Osteocyte (in vitro differentiated cells): ENCODE results near the gene RAB19. TPM values are rescaled to one million over a fixed set of nuclear protein-coding genes. Genes with fewer than 3 reads are reported as not detected.

ENCODE experiments used
- DNase-seq: peaks from one replicate; pipeline ENCODE4 v3.0.0; 2021; ENCODE audit warnings: mixed read lengths; ENCODE audit not compliant: unreplicated experiment; ENCODE audit errors: extremely low spot score
- H3K27ac Mint-ChIP-seq: one replicate; pipeline ENCODE4 v1.8.0; 2021; ENCODE audit warnings: mild to moderate bottlenecking, mixed read lengths; ENCODE audit not compliant: unreplicated experiment
- H3K27me3 Mint-ChIP-seq: one replicate; pipeline ENCODE4 v1.8.0; 2021; ENCODE audit warnings: mixed read lengths; ENCODE audit not compliant: unreplicated experiment
- H3K36me3 Mint-ChIP-seq: one replicate; pipeline ENCODE4 v1.8.0; 2021; ENCODE audit warnings: mixed read lengths; ENCODE audit not compliant: unreplicated experiment
- H3K4me1 Mint-ChIP-seq: one replicate; pipeline ENCODE4 v1.8.0; 2021; ENCODE audit warnings: mixed read lengths; ENCODE audit not compliant: unreplicated experiment
- H3K4me3 Mint-ChIP-seq: one replicate; pipeline ENCODE4 v1.8.0; 2021; ENCODE audit warnings: mild to moderate bottlenecking, moderate library complexity, mixed read lengths; ENCODE audit not compliant: unreplicated experiment
- H3K9me3 Mint-ChIP-seq: one replicate; pipeline ENCODE4 v1.8.0; 2021; ENCODE audit warnings: mixed read lengths; ENCODE audit not compliant: unreplicated experiment
- total RNA-seq: library from RNA; stranded (reverse); gene quantifications from 2 replicates; pipeline ENCODE4 v1.2.1, GENCODE V29; 2021
- TF ChIP-seq, protein P1 (sequence below): fragments of 200-600 bp; sonication (generic); IDR thresholded peaks from 2 replicates; pipeline ENCODE4 v1.5.0; 2021; ENCODE audit warnings: antibody characterized with exemption, mild to moderate bottlenecking, moderate library complexity

RAB19 gene
- total RNA-seq, 1 donor from 2014 or later: not detected

DNA sequence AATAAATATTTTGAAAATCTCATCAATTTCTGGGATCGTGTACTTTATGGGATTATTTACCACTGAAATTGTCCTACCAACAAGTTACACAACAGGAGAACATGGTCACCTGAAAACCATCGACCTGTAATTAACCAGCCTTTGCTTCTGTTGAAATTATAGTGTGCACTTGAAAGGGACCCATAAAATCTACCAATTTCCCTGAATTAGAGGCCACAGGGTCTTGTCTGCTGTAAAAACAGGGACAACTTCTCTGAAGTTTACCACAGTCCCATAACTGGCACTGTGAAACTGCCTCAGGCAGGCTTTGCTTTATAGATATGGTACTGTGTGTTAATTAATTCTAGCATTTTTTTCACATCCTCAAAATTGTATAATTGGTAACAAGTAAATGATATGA is 37.7 kb downstream of the RAB19 start:
- H3K4me1 Mint-ChIP-seq: no peaks in the 10 kb centered on the region
- TF ChIP-seq, protein P1, sequence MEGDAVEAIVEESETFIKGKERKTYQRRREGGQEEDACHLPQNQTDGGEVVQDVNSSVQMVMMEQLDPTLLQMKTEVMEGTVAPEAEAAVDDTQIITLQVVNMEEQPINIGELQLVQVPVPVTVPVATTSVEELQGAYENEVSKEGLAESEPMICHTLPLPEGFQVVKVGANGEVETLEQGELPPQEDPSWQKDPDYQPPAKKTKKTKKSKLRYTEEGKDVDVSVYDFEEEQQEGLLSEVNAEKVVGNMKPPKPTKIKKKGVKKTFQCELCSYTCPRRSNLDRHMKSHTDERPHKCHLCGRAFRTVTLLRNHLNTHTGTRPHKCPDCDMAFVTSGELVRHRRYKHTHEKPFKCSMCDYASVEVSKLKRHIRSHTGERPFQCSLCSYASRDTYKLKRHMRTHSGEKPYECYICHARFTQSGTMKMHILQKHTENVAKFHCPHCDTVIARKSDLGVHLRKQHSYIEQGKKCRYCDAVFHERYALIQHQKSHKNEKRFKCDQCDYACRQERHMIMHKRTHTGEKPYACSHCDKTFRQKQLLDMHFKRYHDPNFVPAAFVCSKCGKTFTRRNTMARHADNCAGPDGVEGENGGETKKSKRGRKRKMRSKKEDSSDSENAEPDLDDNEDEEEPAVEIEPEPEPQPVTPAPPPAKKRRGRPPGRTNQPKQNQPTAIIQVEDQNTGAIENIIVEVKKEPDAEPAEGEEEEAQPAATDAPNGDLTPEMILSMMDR: no peak
- H3K4me3 Mint-ChIP-seq: no peak overlapping the region
- no peaks in the 10 kb centered on the region for H3K27me3 Mint-ChIP-seq
- H3K36me3 Mint-ChIP-seq: no peaks in the 10 kb centered on the region
- no peak for DNase-seq
- H3K27ac Mint-ChIP-seq: no peak overlapping the region
- H3K9me3 Mint-ChIP-seq: no peaks in the 10 kb centered on the region

DNA sequence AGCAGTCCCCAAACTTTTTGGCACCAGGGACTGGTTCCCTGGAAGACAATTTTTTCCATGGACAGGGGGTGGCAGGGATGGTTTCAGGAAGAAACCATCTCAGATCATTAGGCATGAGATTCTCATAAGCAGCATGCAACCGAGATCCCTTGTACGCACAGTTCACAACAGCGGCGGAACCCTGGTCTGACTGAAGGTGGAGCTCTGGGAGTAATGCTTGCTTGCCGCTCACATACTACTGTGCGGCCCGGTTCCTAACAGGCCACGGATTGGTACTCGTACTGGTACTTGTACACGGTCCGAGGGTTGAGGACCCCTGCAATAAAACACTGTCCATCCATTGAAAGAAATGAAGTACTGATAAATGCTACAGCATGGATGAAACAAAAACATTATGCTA is 42.6 kb downstream of the RAB19 start:
- Mint-ChIP-seq H3K4me1 (no peaks in the 10 kb centered on the region), H3K4me3 (no peak overlapping the region), H3K27ac (no peak overlapping the region)

DNA sequence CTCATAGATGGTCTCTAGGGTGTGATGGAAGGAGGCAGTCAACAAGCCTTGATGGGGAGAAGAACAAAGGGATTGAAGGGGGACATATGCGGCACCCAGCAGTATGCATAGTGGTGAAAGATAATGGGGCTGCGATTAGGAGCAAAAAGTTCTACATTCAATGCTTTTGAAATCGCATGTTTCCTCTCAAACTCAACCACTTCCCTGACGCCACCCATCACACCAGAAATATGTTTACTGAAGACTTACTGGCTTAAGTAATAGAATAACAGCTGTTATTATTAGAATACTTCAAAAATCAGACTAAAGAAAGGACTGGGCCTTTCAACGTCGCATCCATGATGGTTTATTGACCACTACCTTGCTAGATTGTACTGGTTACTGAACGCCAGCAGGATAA is 44.0 kb downstream of the RAB19 start:
- TF ChIP-seq, protein P1: no peak
- DNase-seq: no peak
- Mint-ChIP-seq H3K9me3 (no peaks in the 10 kb centered on the region), H3K36me3 (peaks cover 11% of the 10 kb centered on the region), H3K27me3 (no peaks in the 10 kb centered on the region), H3K27ac (no peak overlapping the region), H3K4me3 (no peak overlapping the region), H3K4me1 (no peaks in the 10 kb centered on the region)

More for the DNA sequence above, 42.6 kb downstream of the RAB19 start:
- Mint-ChIP-seq H3K9me3 (no peaks in the 10 kb centered on the region), H3K36me3 (peaks cover 5% of the 10 kb centered on the region), H3K27me3 (no peaks in the 10 kb centered on the region)
- DNase-seq: no peak
- TF ChIP-seq, protein P1: no peak

DNA sequence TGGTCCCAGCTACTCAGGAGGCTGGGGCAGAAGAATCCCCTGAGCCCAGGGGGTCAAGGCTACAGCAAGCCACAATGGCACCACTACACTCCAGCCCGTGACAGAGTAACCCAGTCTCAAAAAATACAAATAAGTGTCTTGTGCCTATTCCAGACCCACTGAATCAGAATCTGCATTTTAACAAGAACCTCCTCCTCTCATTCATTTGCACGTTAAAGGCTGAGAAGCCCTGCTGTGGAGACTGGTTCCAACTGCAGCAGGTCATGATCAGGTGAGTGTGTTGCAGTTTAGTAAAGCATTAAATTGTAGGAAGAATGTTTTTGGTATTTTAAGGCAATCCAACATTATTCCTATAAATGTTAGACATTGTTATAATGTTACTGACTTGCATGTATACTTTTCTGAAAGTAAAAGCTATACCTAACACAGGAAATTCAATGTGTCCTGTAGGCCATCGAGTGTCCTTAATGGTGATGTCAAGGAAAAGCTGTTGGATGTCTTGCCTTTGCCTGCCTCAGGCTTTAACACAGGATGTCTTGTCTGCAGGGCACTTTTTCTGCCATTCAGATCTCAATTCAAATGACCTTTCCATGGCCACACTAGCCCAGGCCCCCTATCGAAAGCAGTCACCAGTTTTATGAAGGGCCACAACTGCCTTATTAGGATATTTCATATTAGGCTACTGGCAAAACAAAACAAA is 45.1 kb downstream of the RAB19 start:
- Mint-ChIP-seq H3K9me3 (no peaks in the 10 kb centered on the region), H3K36me3 (peaks cover 19% of the 10 kb centered on the region), H3K27ac (no peak overlapping the region), H3K27me3 (no peaks in the 10 kb centered on the region), H3K4me1 (no peaks in the 10 kb centered on the region), H3K4me3 (no peak overlapping the region)
- no peak for DNase-seq
- TF ChIP-seq, protein P1: no peak

DNA sequence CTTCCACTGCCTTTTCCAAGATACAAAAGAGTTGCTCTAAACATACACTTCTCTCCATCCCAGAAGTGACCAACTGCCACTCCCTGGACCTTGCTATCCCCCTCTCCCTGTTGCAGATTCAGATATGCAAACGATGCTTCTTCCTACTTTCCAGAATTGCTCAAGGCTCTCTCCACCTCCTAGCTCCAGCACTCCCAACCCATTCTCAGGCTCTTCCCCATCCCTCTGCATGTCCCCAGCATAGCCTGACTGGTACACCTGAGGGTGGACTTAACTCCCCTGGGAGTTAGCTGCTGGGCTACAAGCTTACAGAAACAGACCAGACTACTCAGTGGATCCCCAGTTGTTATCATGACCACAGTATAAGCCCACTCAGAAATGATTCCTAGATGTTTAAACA is 47.9 kb downstream of the RAB19 start:
- no peaks in the 10 kb centered on the region for H3K4me1 Mint-ChIP-seq
- no peak overlapping the region for H3K27ac Mint-ChIP-seq
- no peak overlapping the region for H3K4me3 Mint-ChIP-seq
- no peaks in the 10 kb centered on the region for H3K9me3 Mint-ChIP-seq
- no peaks in the 10 kb centered on the region for H3K27me3 Mint-ChIP-seq
- H3K36me3 Mint-ChIP-seq: peaks cover 46% of the 10 kb centered on the region
- TF ChIP-seq, protein P1: no peak
- DNase-seq: no peak
